HepG2 (cell line): ENCODE measurements around the gene CST11. TPM values are rescaled to one million over a fixed set of nuclear protein-coding genes. Genes with fewer than 3 reads are reported as not detected.
A peak's percentile ranks its signal among the peaks of the same experiment; 100 is the strongest.

ENCODE experiments used
- ATRX ChIP-seq: sonication (generic); formaldehyde crosslinking; IDR thresholded peaks from 2 replicates; pipeline ENCODE4 v1.4.0; 2020; ENCODE audit warnings: missing genetic modification reagents, borderline replicate concordance
- GMEB2 ChIP-seq: IDR thresholded peaks from 2 replicates; pipeline ENCODE4 v1.6.1; 2016; ENCODE audit warnings: missing biosample characterization, missing genetic modification reagents, low read depth
- HNRNPK ChIP-seq: fragments of 200-400 bp; formaldehyde crosslinking; IDR thresholded peaks from 2 replicates; pipeline ENCODE4 v1.6.1; 2018; ENCODE audit warnings: low read length, low read depth, moderate library complexity, mild to moderate bottlenecking; ENCODE audit not compliant: poor library complexity, severe bottlenecking
- KDM3A ChIP-seq: IDR thresholded peaks from 2 replicates; pipeline ENCODE4 v1.6.1; 2018; ENCODE audit warnings: low read depth, missing compliant biosample characterization
- KDM4B ChIP-seq: sonication (generic); formaldehyde crosslinking; IDR thresholded peaks from 2 replicates; pipeline ENCODE4 v1.4.0; 2020; ENCODE audit warnings: missing genetic modification reagents
- NFE2L1 ChIP-seq: sonication (generic); formaldehyde crosslinking; IDR thresholded peaks from 2 replicates; pipeline ENCODE4 v1.4.0; 2020; ENCODE audit warnings: missing genetic modification reagents, mild to moderate bottlenecking, borderline replicate concordance
- NONO ChIP-seq, 2 experiments: fragments of 450-650 bp in 1 of 2; sonication (generic) in 1 of 2; formaldehyde crosslinking in 1 of 2; IDR thresholded peaks in 1 of 2; conservative IDR thresholded peaks in 1 of 2; 2 replicates each; pipeline versions ENCODE4 v1.6.1 to v1.8.0; 2017 to 2022; ENCODE audit warnings: mild to moderate bottlenecking in 1 of 2, missing genetic modification reagents in 1 of 2, moderate library complexity in 1 of 2
- NR2F1 ChIP-seq, 2 experiments: fragments of 450-650 bp in 1 of 2; formaldehyde crosslinking in 1 of 2; IDR thresholded peaks; 2 replicates each; pipeline versions ENCODE4 v1.5.0 to v1.6.1; 2016 to 2020; ENCODE audit warnings: mild to moderate bottlenecking in 1 of 2, missing compliant biosample characterization in 1 of 2, missing genetic modification reagents in 1 of 2, moderate library complexity in 1 of 2
- PHF5A ChIP-seq: IDR thresholded peaks from one replicate; pipeline ENCODE4 v1.6.1; 2018; ENCODE audit warnings: low read depth, missing genetic modification reagents; ENCODE audit not compliant: unreplicated experiment
- PLRG1 ChIP-seq: fragments of 450-650 bp; conservative IDR thresholded peaks from 2 replicates; pipeline ENCODE4 v1.6.1; 2016
- RFXAP ChIP-seq: sonication (generic); formaldehyde crosslinking; IDR thresholded peaks from 2 replicates; pipeline ENCODE4 v1.4.0; 2020; ENCODE audit warnings: missing genetic modification reagents, borderline replicate concordance
- SNAPC2 ChIP-seq: sonication (generic); formaldehyde crosslinking; IDR thresholded peaks from 2 replicates; pipeline ENCODE4 v1.8.1; 2022; ENCODE audit warnings: mild to moderate bottlenecking, missing genetic modification reagents
- TOE1 ChIP-seq: sonication (generic); formaldehyde crosslinking; IDR thresholded peaks from 2 replicates; pipeline ENCODE4 v1.4.0; 2020; ENCODE audit warnings: mild to moderate bottlenecking, missing genetic modification reagents
- ZBTB49 ChIP-seq: sonication (generic); formaldehyde crosslinking; IDR thresholded peaks from 2 replicates; pipeline ENCODE4 v1.4.0; 2020; ENCODE audit warnings: missing genetic modification reagents, borderline replicate concordance
- ZNF142 ChIP-seq: sonication (generic); formaldehyde crosslinking; IDR thresholded peaks from 2 replicates; pipeline ENCODE4 v1.4.0; 2020; ENCODE audit warnings: missing genetic modification reagents
- ZNF264 ChIP-seq: sonication (generic); formaldehyde crosslinking; IDR thresholded peaks from 2 replicates; pipeline ENCODE4 v1.4.0; 2020; ENCODE audit warnings: missing genetic modification reagents
- ZNF432 ChIP-seq: sonication (generic); formaldehyde crosslinking; IDR thresholded peaks from 2 replicates; pipeline ENCODE4 v1.5.0; 2020; ENCODE audit warnings: missing genetic modification reagents, mild to moderate bottlenecking, borderline replicate concordance
- ZNF740 ChIP-seq: sonication (generic); formaldehyde crosslinking; IDR thresholded peaks from 2 replicates; pipeline ENCODE4 v1.4.0; 2020; ENCODE audit warnings: missing genetic modification reagents
- polyA plus RNA-seq, 8 experiments: library from polyadenylated mRNA; depleted of rRNA in 3 of 8; stranded (reverse) in 7 of 8; unstranded in 1 of 8; fragments of >200 nt; fragmentation: Illumina TruSeq in 4 of 8; extraction: Trizol in 4 of 8; gene quantifications; 2 replicates each; pipeline versions ENCODE4 v1.2.1 to v1.2.3, GENCODE V29; 2011 to 2016; ENCODE audit warnings: low read depth in 4 of 8, missing spikeins in 1 of 8, mixed read lengths in 1 of 8; ENCODE audit not compliant: insufficient read depth in 1 of 8
- total RNA-seq, 5 experiments: library from RNA; depleted of rRNA; stranded (reverse); fragments of >200 nt; fragmentation: Illumina TruSeq; extraction: Trizol; gene quantifications; 2 replicates each; pipeline ENCODE4 v1.2.3, GENCODE V29; 2016; ENCODE audit warnings: low read depth in 1 of 5

CST11 gene
- total and polyA plus RNA-seq, 2 of the 13 experiments (the other 11 are each of a cell fraction or from before 2014, with no cell fraction given), result not detected

GRCh38 chr20:23435626-23436539 is 16.8 kb downstream of the CST11 start (continued):
- TF ChIP-seq NONO (IDR thresholded peaks at IDR 0.05), result no peak
- TF ChIP-seq NONO (CRISPR knock-in tag; conservative IDR thresholded peaks at IDR 0.05), result no peak
- TF ChIP-seq HNRNPK, result no peak
- TF ChIP-seq GMEB2 (CRISPR knock-in tag), result no peak
- TF ChIP-seq ZNF740 (CRISPR knock-in tag), result 0 out of 2 replicates have a peak, but pooled peaks have one; percentile 61
- TF ChIP-seq NR2F1 (CRISPR knock-in tag; IDR thresholded peaks at IDR 0.05), result no peak; a peak in 1 of 4 replicates
- TF ChIP-seq ZNF264 (CRISPR knock-in tag), result no peak; the same call in none of the 2 replicates
- peak; percentile 50; the same call in 1 of the 2 replicates for TF ChIP-seq KDM3A
- no peak for TF ChIP-seq PLRG1
- no peak for TF ChIP-seq ZBTB49
- TF ChIP-seq ZNF142, result peak; percentile 39; the same call in 1 of the 2 replicates
- no peak for TF ChIP-seq ATRX (CRISPR knock-in tag)
- no peak for TF ChIP-seq TOE1 (CRISPR knock-in tag)
- no peak for TF ChIP-seq PHF5A (CRISPR knock-in tag)
- no peak for TF ChIP-seq SNAPC2 (CRISPR knock-in tag)
- peak; percentile 83; the same call in 1 of the 2 replicates for TF ChIP-seq RFXAP (CRISPR knock-in tag)
- no peak for TF ChIP-seq KDM4B (CRISPR knock-in tag)
- TF ChIP-seq NFE2L1 (CRISPR knock-in tag), result 0 out of 2 replicates have a peak, but pooled peaks have one; percentile 36
- no peak for TF ChIP-seq ZNF432 (CRISPR knock-in tag)
